GM18907 (cell line): ENCODE data around the gene SDCBP2.
"Not testable (repeated sequence)": the region's sequence is repeated elsewhere in the genome, so short reads cannot be mapped to it uniquely, and the experiment has no call there.

Experiments used
- ATAC-seq: cut with Tn5 transposase; IDR thresholded peaks from one replicate; pipeline ENCODE4 v1.9.1; 2021; ENCODE audit warnings: mild to moderate bottlenecking, moderate library complexity; ENCODE audit not compliant: unreplicated experiment

Gene SDCBP2

DNA sequence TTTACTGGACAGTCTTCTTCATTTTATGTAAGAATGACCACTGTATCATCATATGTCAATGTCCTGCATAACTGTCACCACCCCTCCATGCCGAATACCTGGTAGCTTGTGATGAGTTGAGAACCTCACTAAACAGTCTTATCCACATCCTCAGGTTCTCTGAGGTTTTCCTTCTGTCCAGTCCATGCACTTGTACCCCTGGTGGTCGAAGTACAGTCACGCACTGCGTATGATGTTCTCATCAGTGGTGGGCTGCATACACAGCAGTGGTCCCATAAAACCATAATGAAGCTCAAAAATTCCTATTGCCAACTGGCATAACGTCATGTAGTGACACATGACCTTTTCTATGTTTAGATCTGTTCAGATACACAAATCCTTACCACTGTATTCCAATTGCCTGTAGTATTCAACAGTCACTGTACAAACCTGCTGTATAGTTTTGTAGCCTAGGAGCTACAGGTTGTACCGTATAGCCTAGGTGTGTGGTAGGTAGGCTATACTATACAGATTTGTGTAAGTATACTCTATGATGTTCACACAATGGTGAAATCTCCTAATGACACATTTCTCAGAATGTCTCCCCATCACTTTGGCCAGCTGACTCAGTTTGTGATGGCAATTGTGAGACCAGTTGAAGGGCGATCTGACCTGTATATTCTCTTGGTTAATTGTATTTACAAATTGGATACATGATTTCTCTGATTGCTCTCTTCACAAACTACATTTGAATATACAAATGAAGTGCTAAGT, 31.3 kb upstream of the SDCBP2 start:
- ATAC-seq: no peak

DNA sequence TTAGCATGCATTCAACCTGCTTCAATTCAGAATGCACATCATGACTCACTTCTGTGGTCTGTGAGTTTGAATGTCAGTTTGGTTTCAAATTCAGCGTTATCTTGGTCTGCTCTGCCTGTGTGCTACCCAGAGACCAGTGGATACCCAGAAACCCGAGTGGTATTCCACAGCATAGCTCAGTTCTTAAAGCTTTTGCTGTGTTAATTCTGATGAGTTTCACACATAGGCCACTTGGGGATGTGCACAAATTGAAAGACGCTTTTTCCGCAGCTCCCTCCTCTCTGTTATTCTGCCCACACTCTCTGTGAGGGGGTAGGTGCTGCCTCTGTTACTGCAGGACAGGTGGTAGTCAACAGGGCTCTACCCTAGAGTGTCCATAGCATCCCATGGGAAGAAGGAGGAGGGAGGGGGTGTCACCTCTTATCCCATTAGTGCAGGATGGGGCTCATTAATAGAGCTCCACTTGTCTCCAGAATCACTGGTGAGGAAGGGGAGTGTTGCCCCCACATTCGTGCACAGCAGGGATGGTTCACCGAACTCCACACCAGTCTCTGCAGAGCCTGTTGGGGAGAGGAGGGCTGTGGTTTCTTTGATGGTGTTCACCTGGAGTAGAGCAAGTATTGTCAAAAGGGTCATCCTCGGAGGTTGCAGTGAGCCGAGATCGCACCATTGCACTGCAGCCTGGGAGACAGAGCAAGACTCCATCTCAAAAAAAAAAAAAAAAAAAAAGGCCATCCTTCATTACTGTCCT, 29.2 kb upstream of the SDCBP2 start:
- ATAC-seq: no peak

DNA sequence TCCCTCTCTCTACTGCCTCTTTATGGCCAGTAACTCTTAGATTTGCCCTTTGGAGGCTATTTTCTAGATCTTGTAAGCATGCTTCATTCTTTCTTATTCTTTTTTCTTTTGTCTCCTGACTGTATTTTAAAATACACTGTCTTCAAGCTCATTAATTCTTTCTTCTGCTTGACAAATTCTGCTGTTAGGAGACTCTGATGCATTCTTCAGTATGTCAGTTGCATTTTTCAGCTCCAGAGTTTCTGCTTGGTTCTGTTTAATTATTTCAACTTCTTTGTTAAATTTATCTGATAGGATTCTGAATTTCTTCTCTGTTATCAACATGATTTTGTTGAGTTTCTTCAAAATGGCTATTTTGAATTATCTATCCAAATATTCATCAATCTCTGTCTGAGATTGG, 25.0 kb upstream of the SDCBP2 start:
- no peak for ATAC-seq

DNA sequence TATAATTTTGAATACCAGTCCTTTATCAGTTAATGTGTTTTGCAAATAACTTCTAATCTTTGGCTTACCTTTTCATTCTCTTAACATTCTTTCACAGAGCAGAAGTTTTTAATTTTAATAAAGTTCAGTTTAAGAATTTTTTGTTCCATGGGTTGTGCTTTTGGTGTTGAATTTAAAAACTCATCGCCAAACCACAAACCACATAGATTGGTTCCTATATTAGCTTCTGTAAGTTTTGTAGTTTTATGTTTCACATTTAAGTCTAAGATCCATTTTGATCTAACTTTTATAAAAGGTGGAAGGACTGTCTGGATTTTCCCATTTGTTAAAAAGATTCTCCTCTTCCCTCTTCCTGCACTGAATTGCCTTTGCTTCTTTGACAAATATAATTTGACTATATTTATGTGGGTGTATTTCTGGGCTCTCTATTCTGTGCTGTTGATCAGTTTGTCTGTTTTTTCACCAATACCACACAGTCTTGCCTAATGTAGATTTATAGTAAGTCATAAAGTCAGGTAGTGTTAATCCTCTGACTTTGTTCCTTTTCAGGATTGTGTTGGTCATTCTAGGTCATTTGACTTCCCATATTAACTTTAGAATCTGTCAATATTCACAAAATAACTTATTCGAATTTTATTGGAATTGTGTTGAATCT, 17.5 kb upstream of the SDCBP2 start:
- no peak for ATAC-seq

DNA sequence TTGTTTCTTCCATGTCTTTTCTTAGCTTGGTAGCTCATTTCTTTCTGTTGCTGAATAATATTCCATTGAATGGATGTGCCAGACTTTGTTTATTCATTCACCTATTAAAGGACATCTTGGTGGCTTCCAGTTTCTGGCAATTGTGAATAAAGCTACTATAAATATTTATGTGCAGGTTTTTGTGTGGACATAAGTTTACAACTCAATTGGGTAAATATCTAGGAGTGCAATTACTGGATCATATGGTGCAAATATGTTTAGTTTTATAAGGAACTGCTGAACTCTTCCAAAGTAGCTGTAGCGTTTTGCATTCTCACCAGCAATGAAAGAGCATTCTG, 16.8 kb upstream of the SDCBP2 start:
- no peak for ATAC-seq

DNA sequence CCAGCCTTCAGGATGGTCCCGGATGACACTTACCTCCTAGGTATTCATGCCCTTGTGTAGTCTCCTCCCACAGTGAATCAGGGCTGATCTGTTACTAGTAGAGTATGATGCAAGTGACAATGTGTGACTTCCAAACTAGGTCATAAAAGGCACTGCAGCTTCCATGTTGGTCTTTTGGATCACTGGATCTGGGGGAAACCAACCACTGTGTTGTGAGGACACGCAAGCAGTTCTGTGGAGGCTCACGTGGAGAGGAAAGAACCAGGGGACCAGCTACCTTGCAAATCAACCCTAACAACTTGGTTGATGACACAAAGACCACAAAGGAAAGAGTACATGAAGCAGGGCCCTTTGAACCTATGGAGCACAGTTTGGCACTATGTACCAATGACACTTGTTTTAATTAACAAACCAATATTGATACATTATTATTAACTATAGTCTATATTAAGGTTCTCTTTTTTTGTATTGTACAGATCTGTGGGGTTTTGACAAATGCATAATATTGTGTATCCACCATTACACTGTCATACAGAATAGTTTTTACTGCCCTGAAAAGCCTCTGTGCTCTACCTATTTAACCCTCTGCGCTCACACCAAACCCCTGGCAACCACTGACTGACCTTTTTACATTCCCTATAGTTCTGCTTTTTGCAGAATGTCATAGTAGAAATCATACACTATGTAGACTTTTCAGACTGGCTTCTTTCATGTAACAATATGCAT, 16.3 kb upstream of the SDCBP2 start:
- ATAC-seq: no peak

DNA sequence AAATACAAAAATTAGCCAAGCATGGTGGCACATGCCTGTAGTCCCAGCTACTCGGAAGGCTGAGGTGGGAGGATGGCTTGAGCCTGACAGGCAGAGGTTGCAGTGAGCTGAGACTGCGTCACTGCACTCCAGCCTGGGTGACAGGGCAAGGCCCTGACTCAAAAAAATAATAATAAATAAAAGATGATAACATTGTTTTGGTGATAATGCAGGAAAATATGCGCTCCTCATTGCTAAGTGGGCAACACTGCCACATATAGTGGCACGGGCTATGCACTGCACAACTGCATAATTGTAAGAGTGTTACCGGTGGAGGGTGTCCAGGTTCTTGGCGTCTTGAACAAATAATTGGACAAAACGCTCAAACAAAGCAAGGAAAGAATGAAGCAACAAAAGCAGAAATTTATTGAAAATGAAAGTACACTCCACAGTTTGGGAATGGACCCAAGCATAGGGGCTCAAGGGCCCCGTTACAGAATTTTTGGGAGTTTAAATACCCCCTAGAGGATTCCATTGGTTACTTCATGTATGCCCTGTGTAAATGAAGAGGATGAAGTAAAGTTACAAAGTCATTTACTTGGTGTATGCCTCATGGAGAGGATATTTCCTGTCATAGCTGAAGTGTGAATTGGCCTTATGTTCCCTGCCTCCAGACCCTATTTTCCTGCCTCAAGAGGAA, 14.6 kb upstream of the SDCBP2 start:
- ATAC-seq: not testable (repeated sequence)

DNA sequence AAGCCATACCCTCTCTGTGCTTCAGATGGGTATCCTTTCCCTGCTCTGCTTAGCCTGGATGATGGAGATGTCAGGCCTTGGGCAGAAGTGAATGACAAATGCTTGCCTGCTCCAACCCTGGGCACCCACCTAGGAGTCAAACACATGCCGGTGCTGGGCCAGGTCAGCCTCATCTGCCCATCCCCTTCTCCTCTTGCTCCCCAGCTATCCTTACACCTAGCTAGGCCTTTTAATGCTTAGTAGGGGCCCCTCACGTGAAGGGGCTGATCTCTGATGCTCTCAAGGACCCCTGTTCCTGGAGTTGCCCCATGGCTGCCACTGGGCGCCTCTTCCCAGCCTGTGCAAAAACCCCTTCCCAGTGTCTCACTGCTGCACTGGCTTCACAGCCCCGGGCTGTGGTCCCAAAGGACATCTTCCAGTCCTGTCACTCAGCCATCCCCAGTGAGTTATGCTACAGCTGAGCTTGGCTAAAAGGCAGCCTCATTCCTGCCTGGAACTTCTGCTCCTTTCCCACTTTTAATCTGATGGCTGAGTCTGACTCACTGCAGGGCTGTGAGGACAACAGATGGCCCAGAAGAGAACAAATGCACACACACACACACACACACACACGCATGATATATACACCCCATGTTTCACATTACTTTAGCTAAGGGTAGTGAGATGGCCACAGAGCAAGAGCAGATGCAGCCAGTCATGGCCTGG, 12.8 kb upstream of the SDCBP2 start:
- no peak for ATAC-seq

GRCh38 chr20:1338801-1339200, 9.9 kb upstream of the SDCBP2 start:
- no peak for ATAC-seq

GRCh38 chr20:1338096-1338495, 9.2 kb upstream of the SDCBP2 start:
- ATAC-seq: no peak

DNA sequence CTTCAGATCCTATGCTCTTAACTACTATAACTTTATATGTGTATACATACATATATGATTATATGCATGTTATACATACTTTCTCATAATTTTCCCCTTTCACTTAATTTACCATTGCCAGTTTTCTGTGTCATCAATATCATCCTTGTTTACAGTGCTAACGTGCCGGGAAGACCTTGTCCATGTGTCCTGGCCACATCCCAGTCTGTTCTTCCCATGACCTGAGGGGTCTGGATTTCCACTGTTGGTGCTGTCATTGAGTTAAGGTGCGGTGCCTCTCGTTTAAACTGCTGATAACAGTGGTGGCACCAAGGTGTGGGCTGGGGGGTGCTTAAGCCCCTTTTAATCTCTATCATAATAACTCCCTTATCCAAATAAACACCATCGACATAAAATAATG, 8.5 kb upstream of the SDCBP2 start:
- ATAC-seq: no peak

GRCh38 chr20:1336699-1337367, 7.9 kb upstream of the SDCBP2 start:
- ATAC-seq: no peak

GRCh38 chr20:1335961-1336698, 7.2 kb upstream of the SDCBP2 start:
- ATAC-seq: no peak

DNA sequence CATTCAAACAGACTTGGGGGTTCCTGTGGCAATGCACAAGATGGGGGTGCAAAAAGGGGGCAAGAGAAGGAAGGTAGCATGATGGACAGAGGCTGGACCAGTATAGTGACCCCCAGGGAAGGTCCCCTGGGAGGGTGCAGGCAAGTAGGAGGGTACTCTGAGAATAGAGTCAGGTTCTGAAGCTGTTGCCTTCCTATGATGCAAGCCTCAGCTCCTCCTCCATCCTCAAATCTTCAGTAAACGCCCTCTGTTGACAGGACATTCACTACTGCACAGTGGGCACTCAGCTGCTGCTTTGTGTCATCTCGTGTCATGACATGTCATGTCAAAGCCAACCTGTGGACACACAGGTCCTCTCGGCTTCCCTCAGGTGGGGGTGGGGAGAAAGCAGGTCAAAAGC, 5.8 kb upstream of the SDCBP2 start:
- ATAC-seq: no peak

GRCh38 chr20:1334370-1334731, 5.4 kb upstream of the SDCBP2 start:
- no peak for ATAC-seq

DNA sequence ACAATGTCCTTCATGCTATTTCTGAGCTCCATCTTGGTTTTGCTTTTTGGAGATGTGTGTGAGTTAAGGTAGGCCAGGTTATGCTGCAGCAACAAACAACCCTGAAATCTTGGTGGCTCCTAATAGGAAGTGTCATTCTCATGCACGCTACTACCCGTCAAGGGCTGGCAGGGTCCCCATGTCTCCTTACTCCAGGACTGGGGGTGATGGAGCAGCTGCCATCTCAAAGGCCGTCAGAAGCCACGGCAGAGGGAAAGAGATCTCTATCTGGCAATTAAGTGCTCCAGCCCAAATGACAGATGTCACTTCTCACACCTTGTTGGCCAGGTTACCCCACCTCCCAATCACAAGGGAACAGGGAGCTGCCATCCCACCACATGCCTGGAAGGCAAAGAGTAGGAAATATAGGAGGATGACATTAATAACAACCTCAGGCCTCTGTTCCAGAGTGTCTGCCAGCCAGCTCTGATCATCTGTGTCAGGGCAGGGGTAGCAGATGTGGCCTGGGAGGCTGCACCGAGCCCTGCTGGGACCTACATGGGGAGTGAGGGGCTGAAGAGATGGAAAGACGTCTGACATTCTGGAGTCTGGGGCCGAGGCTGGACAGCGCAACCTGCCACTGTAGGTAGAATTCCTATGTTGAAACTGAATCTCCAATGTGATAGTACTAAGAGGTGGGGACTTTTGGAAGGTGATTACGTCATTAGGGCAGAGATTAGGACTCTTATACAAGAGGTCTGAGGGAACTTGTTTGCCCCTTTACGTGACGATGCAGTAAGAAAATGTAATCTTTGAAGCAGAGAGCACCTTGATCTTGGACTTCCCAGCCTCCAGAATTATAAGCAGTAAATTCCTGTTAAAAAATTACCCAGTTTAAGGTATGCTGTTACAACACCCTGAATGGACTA, 4.8 kb upstream of the SDCBP2 start:
- ATAC-seq: no peak

- ATAC-seq: no peak
These were observed 3.9 kb upstream of the SDCBP2 start for GRCh38 chr20:1332749-1333300.
